Stimulated activated CD4-positive, alpha-beta T cell treated with anti-CD3 and anti-CD28 coated beads, Interleukin-1b, Interleukin-23, amount 100 ng/mL, for 1 hour (primary cell): ENCODE measurements around the gene RNF8.

Source experiments
- DNase-seq, 2 donors: peaks; one replicate each; pipeline ENCODE4 v3.0.0-alpha.2; 2020; ENCODE audit warnings: low read depth in 2 of 2

Gene RNF8

DNA sequence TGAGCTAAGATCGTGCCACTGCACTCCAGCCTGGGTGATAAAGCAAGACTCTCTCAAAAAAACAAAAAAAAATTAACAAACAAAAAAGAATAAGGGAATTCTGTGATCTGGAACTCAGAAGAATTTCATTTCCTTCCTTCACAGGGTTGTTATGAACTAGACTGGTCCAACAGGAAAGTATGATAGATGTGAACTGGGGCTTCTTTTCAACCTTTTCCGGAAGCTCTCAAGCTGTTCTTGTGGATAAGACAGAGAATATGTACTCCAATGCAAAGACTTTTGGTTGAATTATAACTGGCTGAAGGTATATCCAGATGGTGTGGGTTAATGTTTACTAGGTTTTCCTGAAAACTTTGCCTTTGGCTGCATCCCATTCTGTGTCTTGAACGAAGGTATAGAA lies 5.3 kb downstream of the RNF8 start:
- no peak for DNase-seq

DNA sequence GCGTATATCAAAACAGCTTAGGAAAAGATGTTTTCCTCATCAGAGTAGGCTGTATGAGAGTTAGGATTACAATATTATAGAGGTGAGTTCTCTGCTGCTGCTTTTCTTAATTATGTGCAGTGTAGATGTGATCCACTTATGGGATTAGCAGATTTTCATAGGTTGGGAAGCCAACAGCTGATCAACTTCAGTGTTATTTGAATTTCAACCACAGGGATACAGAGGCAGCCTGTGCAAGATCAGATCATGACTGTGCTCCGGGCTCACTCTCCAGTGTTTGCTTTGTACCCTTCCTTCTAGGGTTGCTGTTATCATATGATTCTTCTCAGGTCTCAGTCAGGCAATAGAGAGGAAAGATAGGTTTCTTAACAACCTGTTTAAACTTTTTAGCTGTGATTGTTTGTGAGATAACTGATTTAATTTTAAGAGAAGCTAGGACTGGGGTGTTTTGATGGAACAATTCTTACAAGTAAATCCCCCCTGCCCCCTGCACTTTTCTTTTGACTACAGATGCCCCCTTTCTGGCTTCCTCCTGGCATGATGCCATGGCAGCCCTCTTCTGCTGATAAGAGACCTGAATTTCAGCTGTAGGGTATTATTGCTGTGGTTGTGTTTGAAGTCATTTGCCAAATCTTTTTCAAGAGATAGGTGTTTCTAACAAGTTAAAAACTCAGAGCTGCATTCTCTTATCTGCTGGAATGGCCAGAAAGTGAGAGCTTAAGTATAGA lies 8.5 kb downstream of the RNF8 start:
- DNase-seq, result no peak

DNA sequence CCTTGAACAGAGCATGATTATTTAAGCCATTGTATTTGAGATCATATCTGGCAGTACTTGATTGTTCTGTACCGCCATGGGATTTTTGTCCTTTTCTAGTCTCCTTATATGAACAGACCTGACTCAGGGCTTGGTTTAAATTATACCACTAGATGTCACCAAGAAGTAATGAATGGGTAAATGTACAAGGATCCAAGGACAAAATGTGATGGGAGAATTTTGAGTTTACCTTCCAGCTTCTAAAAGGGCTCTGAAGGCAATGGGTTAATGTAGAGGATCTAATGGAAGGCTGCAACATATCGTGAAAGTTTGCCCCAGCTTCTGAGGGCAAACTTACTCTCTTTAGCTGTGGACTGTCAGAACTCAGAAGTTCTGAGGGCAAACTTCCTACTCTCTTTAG lies 12.0 kb downstream of the RNF8 start:
- DNase-seq, result no peak

DNA sequence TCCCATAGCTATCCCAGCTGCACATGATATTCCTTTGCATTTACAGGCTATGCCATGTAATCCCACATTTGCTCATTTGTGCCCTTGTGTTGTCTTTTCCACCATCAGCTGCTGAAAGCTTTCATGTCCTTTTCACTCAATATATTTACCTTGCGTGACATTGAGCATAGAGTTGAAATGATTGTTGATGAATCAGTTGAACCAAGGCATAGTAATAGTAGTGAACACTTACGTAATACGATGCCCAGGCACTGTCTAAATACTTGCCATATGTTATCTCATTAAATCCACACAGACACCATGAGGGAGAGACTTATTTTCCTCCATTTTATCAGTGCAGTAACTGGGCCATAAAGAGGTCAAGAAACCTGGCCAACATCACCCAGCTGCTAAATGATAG lies 13.1 kb downstream of the RNF8 start:
- no peak for DNase-seq

DNA sequence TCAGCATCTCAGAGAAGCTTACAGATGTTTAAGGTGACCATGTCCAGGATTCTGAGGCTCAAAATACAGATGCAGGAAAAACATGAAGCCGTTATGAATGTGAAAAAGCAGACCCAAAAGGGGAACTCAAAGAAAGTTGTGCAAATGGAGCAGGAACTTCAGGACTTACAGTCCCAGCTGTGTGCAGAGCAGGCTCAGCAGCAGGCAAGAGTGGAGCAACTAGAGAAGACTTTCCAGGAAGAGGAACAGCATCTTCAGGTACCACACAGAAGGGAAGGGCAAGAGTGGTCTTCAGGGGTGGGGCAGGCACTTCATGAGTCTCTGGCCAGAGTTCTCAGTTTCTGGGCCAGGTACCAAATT lies 15.2 kb downstream of the RNF8 start:
- no peak for DNase-seq

DNA sequence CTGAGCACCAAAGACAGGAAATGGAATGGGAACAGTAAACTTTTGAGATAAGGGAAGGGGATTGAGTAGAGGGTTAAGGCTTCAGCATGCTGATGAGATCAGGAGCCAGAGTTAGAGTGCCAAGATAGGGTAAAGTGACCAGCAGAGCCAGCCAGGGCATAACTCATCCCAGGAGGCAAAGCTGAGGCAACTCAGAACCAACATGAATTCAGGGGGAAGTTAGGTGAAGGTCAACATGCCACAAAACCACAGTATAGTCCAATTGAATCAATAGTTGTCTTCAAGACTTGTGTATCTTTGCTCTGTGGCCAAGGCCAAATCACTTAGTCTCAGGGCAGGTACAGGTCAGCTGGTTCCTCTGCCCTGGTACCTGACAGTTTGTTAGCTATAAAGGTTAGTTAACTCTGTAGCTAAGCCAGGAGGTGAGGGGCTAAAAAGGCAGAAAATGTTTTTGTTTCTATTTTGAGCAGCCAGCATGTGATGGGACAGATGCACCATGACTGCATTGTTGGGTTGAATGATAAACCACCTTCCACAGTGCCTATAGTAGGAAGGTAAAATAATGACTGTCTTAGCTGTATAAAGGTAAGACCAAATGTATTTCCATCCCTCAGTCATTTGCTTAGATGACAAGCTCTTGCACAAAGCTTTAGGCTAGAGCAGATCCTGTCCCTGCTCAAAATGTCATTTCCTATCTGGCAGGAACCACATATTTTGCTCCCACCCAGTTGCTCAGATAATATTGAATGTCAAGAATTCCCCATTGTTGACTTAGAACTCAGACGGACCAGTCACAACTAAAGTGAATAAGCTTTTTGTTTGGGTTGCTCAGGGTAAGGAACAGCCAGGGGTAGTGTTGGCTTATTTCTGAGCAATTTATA lies 15.8 kb downstream of the RNF8 start:
- no peak for DNase-seq

DNA sequence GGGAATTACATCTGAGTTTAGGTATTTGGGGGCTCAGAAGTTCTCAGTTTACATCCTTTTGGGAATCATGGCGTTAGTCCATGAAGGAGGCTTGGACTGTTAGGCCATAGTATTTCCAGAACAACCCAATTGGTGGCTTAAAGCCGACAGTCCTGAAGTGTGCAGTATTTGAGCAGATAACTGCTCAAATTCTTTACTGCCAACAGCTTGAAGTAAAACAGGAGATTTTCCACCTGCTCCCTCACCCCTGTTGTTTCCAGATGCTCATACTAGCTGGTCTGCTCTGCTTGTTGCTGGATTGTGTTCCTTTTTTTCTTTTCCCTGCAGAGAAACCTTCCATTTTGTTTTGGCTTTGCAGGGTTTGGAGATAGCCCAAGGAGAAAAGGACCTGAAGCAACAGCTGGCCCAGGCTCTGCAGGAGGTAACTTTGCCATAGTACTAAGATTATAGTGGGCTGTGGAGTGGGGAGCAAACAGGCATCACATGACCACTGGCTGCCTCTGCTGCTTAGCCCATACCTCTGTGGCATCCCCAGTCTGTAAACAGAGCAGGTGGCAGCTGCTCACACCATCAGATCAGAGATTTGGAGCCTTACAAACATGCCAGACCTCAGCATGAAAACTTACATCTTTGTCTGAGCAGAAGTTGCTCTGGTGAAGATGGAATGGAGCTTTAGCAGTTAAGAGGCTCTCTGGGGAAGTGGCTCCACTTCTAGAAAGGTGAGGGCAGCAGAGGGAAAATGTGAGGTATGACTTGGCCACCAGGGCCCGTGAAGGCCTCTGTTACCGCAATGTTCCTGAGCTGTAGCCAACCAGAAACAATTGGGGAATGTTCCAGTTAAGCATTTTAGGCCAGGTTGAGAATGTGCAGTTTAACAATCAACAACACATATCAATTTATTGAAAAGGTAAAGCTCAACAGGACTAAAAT lies 17.6 kb downstream of the RNF8 start:
- no peak for DNase-seq

DNA sequence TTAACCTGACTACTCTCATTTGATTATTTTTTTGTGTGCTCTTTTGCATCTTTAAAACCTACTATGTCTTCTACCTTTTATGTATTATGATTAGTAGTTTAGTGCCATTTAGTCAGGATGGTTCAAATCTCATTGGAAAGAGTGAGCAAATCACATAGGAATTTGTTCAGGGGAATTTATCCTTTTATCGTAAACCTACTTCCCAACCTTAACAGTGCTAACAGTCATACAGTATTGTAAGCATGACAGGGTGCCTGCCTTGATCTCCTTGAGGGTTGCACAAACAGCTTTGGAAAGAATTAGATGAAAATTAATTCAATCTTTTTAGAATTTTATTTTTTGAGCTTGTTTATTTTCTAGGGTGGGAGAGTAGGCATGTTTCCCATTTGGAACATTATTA lies 18.3 kb downstream of the RNF8 start:
- no peak for DNase-seq

DNA sequence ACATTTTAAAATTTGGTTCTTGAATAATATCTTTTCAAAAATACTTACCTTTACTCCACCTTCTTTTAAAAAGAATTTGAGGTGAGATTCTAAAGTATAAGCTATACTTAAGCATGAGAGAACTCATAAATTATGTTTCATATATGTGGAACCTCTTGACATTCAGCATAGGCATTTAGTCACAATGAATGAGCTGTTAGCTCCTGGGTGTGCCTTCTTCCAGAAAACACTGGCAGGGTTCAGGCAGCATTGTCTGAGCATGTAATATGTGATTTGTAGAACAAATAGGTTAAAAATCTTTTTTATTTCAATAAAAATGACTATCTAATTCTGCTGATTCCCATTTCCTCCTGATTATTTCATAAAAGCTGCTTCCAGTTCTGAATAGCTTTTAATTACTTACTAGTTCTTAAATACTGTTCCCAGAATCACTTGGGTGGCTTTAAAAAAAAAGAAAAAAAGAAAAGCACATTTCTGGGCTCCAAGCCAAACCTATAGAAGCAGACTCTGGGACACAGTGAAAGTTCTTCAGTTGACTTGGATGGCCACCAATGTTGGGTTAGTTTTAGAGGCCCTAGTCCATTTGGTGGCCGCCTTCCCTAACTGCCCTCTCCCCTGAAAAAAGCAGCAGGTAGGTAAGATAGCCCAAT lies 20.2 kb downstream of the RNF8 start:
- DNase-seq, result no peak

DNA sequence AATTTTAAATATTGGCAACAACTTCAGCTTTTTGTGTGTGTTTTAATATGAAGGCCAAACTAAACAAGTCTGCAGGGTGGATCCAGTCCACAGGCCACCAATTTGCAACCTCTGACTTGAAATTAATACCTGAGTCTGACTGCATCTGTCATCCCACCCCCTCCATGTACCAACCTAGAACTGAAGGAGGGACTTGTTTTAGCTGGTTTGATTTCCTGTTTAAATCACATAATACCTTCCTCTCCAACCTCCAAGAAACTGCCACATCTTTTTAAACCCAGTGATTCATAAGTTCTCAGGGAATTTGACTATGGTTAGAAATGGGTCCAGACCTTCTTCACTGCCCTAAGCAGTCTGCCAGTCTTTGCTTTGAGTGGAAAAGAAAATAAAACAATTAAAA lies 21.6 kb downstream of the RNF8 start:
- DNase-seq, result no peak

DNA sequence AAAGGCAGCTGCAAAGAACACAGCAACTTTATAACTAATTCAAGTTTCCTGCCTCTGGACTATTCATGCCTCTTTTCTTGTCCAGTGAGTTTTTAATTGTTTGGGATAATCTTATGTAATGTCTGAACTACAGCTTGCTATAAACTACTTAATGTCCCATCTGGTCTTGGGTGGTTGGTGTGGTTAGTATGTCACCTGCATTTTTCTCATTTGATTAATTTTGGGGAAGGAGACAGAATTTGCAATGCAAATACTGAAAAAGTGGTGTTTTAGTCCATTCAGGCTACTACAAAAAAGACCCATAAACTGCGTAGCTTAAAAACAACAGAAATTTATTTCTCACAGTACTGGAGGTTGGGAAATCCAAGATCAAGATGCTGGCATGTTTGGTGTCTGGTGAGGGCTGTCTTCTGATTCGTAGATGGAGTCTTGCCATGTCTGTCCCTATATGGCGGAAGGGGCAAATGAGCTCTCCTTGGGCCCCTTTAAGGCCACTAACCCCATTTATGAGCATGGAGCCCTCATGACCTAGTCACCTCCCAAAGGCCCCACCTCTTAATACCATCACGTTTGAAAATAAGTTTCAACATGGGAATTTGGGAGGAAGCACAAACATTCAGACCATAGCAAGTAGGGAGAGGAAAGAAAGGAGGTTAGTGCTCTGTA lies 22.4 kb downstream of the RNF8 start:
- no peak for DNase-seq

DNA sequence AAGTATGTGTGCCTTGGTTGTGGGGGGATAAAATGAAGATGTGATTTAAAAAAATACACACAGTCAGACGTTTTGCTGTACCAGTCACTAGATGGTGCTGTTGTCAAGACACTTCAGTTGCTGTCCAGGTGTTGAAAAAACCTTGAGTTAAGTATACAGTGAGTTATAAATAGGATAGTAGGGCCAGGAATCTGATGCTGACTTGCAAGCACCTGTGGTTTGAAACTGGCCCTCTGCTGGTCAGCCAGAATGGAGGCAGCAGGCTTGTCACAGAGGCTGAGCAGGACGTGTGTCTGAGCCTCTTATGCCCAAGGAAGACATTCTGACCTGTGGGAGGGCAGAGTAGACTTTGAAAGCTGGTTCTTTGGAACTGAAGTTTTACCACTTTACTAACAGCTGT lies 27.8 kb downstream of the RNF8 start:
- no peak for DNase-seq

DNA sequence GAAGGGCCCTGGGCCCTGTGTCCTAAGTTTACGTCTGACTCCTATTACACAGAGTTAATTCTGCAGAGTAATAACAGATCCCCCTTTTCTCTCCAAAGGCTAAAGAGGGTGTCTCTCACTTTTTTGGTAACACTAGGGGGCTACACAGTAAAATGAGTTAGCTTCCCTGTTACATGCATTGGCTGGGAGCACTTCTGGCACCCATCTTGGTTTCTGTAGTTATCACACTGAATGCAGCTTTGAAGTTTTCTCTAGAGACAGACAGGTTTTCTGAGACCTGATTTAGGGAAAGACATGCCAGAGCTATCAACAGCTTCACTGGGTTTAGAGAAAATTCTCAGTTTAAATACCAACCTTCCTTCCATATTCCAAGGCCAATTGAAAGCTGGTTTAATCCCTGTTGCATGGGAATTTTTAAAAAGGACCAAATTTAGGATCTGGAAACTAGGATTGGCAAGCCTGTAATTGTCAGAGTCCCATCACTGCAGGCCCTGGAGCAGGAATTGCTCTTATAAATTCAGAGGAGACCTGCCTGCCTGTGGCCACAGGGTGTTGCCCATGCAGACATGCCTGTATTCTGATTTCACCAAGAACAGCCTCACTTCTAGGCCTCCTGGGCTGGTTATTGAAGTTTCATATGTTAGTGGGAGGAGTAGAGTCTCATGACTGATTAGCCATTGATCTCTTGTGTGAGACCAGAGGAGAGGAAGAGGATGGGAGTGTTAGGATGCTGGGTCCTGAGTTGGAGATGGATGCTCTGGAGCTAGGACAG lies 29.4 kb downstream of the RNF8 start:
- DNase-seq, result no peak

DNA sequence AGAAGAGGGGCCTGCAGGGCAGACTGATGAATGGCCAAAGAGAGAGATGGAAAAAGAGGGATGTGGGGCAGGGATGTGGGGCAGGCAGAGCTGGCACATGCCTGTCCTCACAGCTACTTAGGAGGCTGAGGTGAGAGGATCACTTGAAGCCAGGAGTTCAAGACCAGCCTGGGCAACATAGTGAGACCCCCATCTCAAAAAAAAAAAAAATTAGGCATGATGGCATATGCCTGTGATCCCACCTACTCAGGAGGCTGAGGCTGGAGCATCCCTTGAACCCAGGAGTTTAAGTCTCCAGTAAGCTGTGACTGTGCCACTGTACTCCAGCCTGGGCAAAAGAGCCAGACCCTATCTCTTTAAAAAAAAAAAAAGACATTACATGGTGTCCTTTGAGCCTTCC lies 34.8 kb downstream of the RNF8 start:
- no peak for DNase-seq

DNA sequence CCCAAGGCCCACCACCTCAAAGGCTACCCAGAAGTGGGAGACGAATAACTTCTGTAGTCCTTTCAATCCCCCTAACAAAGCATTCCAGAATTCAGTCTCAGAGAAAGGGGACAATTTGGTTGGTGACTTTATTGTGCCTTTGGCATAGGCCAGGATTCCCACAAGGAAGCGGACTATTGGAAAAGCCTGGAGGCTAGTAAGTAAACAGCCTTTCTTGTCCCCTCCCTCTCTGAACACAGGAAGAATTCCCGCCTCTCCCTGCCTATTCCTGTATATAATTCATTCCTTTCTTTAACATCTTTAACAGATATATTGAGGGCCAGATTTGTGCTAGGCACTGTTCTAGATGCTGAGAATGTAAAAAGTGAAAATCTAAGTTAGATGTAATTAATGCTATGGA lies 36.1 kb downstream of the RNF8 start:
- DNase-seq, result no peak

DNA sequence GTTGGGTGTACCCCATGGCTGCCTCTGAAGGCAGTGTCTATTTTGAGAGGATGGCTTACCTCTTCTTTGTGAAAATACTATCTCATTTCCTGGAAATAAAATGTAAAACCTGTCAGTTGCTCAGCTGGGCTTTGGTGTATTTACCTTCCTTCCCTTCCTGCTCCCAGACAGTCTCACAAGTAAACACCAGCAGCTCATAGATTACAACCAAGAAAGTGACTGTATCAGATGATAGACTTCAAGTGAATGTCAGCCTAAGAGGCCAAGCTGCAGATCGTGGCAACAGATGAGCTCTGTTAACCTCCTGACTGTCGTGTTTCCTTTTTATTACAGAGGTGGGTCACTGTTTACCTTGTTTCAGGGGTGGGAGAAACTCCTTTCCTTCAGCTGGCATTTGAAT lies 37.3 kb downstream of the RNF8 start:
- DNase-seq, result no peak

DNA sequence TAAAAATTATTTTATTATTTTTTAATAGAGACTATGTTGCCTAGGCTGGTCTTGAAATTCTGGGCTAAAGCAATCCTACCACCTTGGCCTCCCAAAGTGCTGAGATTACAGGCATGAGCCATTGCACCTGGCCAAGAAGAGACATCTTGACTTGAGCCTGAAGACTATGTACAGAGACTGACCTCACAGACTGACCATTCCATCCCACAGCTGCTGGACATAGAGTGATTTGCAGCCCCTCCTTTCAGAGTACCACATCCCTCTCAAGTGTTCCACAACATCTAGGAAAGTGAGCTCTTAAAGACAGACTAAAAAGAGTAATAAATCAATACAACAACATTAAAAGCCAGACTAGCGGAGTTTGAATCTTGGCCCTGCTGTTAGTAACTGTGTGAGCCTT lies 39.0 kb downstream of the RNF8 start:
- no peak for DNase-seq

DNA sequence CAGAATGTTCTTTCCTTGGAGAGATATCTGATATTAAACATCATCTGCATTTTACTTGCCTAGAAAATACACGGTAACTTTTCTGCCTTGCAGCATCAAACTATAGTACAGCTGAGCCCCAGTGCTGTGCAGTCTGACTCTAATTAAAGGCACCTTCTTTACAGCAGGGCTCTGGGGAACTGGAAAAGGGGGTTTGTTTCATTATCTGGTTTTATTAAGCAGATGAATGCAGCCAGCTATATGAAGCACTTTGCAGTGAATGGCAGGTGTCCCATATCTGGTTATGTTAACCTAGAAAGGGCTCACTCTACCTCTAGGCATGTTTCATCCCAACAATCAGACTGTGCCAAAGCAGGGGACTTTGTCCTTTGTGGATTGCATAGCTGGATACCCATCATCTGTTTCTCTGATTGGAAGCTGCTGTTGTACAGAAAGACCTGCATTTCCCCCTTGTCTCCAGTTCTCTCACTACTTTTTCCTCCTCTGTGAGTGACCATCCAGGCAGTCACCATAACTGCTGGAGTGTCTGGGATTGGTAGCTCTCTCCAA lies 39.7 kb downstream of the RNF8 start:
- no peak for DNase-seq

DNA sequence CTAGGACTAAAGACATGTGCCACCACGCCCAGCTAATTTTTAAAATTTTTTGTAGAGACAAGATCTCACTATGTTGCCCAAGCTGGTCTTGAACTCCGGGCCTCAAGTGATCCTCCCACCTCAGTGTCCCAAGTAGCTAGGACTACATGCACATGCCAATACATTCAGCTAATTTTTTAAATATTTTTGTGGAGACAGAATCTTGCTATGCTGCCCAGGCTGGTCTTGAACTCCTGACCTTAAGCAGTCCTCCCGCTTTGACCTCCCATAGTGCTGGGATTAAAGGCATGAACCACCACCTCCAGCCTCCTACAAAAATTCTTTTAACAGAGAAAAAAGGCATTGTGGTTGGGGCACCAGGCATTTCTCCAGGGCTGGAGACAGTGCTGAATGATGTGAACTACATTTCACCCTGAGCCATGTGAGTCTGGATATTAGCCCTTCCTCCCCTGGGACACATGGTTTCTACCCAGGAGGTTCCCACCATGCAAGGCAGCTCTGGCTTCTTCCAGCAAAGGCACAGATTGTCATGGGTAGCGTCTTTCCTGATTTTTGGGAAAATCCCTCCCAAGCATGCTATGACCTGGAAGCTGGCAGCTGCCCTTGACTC lies 42.9 kb downstream of the RNF8 start:
- no peak for DNase-seq

DNA sequence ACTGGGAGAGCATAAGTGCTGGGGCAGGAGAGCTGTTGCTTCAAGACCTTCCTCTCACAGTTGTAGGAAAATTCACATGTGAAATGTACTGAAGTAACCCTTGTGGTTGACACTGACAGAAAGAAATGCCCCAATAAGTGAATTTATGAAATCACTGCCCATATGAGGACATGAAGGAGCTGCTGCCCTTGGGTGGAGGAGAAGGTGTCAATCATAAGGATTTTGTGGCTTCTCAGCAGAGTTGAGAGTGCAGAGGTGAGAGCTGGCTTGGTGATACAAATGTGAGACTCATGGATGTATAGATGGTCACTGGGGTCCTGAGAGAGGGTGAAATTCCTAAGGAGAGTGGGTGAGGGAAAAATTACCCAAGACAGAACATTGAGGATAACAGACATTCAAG lies 45.3 kb downstream of the RNF8 start:
- no peak for DNase-seq
